ENCODE results near the gene TUBB4B.

Gene TUBB4B

GRCh38 chr9:137278061-137278701, 37.1 kb downstream of the TUBB4B start:
- DNase-seq (ENCODE audit: low read depth, low spot score) = no peak
- in situ Hi-C loops (cut with HindIII; ENCODE audit: low sequenced_read_pairs) = no loop called here
- peak overlapping the region; percentile 65 for H3K4me3 ChIP-seq (ENCODE audit: low read depth, low read length)
- no peak for TF ChIP-seq CTCF (IDR thresholded peaks at IDR 0.05; ENCODE audit: low read depth, low read length)

- TF ChIP-seq CTCF (IDR thresholded peaks at IDR 0.05; ENCODE audit: low read depth, low read length) = no peak
- peak overlapping the region; percentile 65 for H3K4me3 ChIP-seq (ENCODE audit: low read depth, low read length)
- in situ Hi-C loops (cut with HindIII; ENCODE audit: low sequenced_read_pairs) = no loop called here
- DNase-seq (ENCODE audit: low read depth, low spot score) = no peak
Observed at GRCh38 chr9:137278721-137279711, 37.9 kb downstream of the TUBB4B start.

DNA sequence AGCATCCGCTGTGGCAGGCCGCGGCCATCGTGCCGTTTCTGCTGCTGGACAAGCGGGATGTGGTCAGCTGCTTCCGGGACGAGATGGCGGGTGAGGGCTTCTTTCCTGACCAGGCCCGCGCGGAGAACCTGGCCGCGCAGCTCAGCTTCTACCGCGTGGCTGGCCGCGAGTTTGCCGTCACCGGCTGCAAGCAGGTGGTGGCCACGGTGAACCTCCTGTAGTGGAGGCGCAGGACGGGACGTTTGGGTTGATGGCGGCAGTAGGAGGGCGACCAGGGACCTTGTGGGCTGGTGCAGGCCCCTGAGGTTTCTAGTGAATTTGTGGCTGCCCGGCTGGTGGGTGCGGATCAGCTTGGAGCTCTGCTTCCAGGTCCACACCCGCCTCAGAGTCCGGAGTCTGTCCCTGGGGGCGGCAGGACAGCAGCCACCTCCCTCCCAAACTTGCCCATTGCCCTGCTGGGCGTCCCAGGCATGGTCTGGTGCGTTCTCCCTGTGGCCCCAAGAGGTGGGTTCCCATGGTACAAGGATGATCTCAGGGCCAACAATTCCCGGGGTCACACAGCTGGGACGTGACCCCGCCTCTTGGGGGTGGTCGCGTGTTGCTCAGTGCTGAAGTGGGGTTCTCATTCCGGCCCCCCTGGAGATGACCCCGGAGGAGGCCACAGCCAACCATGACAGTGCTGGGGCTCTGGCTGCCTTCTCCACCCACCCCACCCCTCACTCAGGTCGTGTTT, 38.8 kb downstream of the TUBB4B start:
- in situ Hi-C loops (cut with HindIII; ENCODE audit: low sequenced_read_pairs) = no loop called here
- no peak overlapping the region for H3K4me3 ChIP-seq (ENCODE audit: low read depth, low read length)
- no peak for DNase-seq (ENCODE audit: low read depth, low spot score)
- no peak for TF ChIP-seq CTCF (IDR thresholded peaks at IDR 0.05; ENCODE audit: low read depth, low read length)

DNA sequence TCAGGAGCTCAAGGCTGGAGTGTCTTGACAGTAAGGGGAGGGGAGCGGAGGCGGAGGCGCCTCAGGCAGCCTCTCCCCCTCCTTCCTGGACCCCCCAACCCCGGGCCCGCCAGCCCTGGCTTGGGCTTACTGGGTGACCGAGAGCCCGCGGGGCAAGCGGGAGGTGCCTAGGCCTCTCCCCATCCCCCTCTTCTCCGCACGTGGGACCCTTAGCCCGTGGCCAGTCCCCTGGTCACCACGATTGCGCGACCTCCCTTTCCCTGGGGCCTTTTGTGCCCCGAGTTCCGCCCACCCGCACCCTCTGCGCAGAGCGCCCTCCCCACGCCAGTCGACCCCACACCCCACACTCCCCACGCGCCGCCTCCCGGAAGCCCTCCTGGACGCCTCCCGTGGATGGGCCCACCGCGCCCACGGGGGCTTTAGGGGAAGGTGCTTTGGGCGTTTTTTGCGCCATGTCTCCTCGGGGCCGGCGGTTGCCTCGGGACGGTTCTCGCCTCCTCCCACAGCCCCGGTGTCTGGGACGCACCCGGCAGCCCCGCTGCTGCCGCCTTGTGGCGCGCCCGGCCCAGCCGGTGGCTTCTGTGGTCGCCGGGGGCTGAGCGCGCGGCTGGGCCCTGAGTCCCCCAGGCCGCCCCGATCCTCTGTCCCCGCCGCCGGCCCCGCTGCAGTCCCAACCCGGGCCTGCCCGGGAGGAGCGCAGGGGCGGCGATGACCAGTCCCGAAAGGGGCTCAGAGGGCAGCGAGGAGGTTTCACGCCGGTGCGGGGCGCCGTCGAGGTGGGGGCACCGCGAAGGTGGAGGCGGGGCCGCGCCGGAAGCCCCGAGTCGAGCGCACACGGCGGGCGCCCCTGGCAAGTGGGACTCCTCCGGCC, 39.6 kb downstream of the TUBB4B start:
- peak; percentile 50 for TF ChIP-seq CTCF (IDR thresholded peaks at IDR 0.05; ENCODE audit: low read depth, low read length)
- DNase-seq (ENCODE audit: low read depth, low spot score) = no peak
- H3K4me3 ChIP-seq (ENCODE audit: low read depth, low read length) = no peak overlapping the region
- in situ Hi-C loops (cut with HindIII; ENCODE audit: low sequenced_read_pairs) = no loop called here

DNA sequence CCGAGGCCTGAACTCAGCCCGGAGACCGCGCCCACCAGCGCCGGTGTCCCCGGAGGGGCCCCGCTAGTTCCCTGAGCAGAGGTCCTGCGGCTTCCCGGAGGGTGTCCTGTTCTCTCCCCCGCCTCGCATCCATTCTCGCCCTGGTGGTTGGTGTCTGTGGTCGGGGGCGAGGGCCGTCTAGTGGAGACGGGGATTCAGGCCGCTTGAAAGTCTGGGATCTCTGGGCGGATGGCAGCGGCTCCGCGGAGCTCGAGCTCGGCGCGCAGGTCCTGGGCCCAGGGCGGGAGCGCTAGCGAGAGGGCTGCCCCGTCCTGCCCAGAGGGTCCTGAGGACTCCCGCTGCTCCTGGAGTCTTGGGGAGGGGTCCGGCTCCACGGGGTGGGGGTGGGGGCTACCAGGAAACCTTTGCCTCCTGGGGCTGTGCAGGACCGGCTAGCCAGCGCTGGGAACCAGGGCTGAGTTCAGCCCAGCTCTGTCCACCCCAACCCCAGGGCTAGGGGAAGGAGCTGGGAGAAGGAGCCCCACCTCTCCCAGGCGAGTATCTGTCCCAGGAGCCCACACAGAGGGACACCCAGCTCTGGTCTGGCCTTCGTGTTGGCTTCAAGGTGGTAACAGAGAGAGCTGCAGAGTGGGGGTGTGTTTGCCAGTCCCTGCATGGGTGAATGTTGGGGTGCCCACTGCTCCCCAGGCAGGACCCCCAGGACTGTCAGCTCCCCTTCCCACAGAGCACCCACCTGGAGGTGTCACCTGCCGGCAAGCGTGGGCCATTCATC, 40.4 kb downstream of the TUBB4B start:
- no peak for DNase-seq (ENCODE audit: low read depth, low spot score)
- no peak for TF ChIP-seq CTCF (IDR thresholded peaks at IDR 0.05; ENCODE audit: low read depth, low read length)
- no peak overlapping the region for H3K4me3 ChIP-seq (ENCODE audit: low read depth, low read length)
- in situ Hi-C loops (cut with HindIII; ENCODE audit: low sequenced_read_pairs) = no loop called here

Data from astrocyte of the spinal cord (primary cell).